ENCODE measurements around the gene CHTF18. TPM values are rescaled to one million over a fixed set of nuclear protein-coding genes. Genes with fewer than 3 reads are reported as not detected.
"Not testable (repeated sequence)": the region's sequence is repeated elsewhere in the genome, so short reads cannot be mapped to it uniquely, and the experiment has no call there.

The CHTF18 gene
- total RNA-seq, 1 donor from 2014 or later, result 56.8 TPM

GRCh38 chr16:772959-773358 lies 15.5 kb upstream of the CHTF18 start:
- Mint-ChIP-seq H3K4me1 (ENCODE audit: unreplicated experiment) (no peaks in the 10 kb centered on the region), H3K27me3 (ENCODE audit: unreplicated experiment) (peaks cover 7% of the 10 kb centered on the region), H3K36me3 (ENCODE audit: low read depth, unreplicated experiment) (no peaks in the 10 kb centered on the region), H3K27ac (ENCODE audit: unreplicated experiment) (no peak overlapping the region), H3K4me3 (ENCODE audit: unreplicated experiment) (no peak overlapping the region), H3K9me3 (ENCODE audit: unreplicated experiment) (no peaks in the 10 kb centered on the region)
- no peak for TF ChIP-seq CTCF (IDR thresholded peaks at IDR 0.05; ENCODE audit: unreplicated experiment)
- no peak for DNase-seq (ENCODE audit: low spot score)

- Mint-ChIP-seq H3K4me3 (ENCODE audit: unreplicated experiment) (no peak overlapping the region), H3K9me3 (ENCODE audit: unreplicated experiment) (no peaks in the 10 kb centered on the region), H3K27me3 (ENCODE audit: unreplicated experiment) (peaks cover 7% of the 10 kb centered on the region), H3K36me3 (ENCODE audit: low read depth, unreplicated experiment) (no peaks in the 10 kb centered on the region), H3K27ac (ENCODE audit: unreplicated experiment) (no peak overlapping the region), H3K4me1 (ENCODE audit: unreplicated experiment) (no peaks in the 10 kb centered on the region)
- DNase-seq (ENCODE audit: low spot score), result no peak
- TF ChIP-seq CTCF (IDR thresholded peaks at IDR 0.05; ENCODE audit: unreplicated experiment), result no peak
Observed at GRCh38 chr16:774086-775001, 14.1 kb upstream of the CHTF18 start.

- H3K4me3 Mint-ChIP-seq (ENCODE audit: unreplicated experiment), result no peak overlapping the region
- DNase-seq (ENCODE audit: low spot score), result no peak
- no peaks in the 10 kb centered on the region for H3K9me3 Mint-ChIP-seq (ENCODE audit: unreplicated experiment)
- peaks cover 7% of the 10 kb centered on the region for H3K27me3 Mint-ChIP-seq (ENCODE audit: unreplicated experiment)
- H3K36me3 Mint-ChIP-seq (ENCODE audit: low read depth, unreplicated experiment), result no peaks in the 10 kb centered on the region
- no peak for TF ChIP-seq CTCF (IDR thresholded peaks at IDR 0.05; ENCODE audit: unreplicated experiment)
- no peak overlapping the region for H3K27ac Mint-ChIP-seq (ENCODE audit: unreplicated experiment)
- no peaks in the 10 kb centered on the region for H3K4me1 Mint-ChIP-seq (ENCODE audit: unreplicated experiment)
Observed at GRCh38 chr16:775236-775796, 13.1 kb upstream of the CHTF18 start.

- H3K27me3 Mint-ChIP-seq (ENCODE audit: unreplicated experiment); H3K36me3 Mint-ChIP-seq (ENCODE audit: low read depth, unreplicated experiment); H3K9me3 Mint-ChIP-seq (ENCODE audit: unreplicated experiment); H3K4me1 Mint-ChIP-seq (ENCODE audit: unreplicated experiment); H3K27ac Mint-ChIP-seq (ENCODE audit: unreplicated experiment); H3K4me3 Mint-ChIP-seq (ENCODE audit: unreplicated experiment); DNase-seq (ENCODE audit: low spot score): not testable (repeated sequence)
Observed at GRCh38 chr16:776298-776697, 12.1 kb upstream of the CHTF18 start.

DNA sequence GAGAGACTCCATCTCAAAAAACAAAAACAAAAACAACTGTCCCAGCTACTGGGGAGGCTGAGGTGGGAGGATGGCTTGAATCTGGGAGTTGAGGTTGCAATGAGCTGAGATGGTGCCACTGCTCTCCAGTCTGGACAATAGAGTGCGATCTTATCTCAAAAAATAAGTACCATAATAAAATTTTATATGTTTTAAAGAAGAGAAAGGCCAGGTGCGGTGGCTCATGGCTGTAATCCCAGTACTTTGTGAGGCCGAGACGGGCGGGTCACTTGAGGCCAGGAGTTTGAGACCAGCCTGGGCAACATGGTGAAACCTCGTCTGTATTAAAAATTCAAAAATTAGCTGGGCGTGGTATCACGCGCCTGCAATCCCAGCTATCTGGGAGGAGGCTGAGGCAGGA lies 11.6 kb upstream of the CHTF18 start:
- Mint-ChIP-seq H3K4me1 (ENCODE audit: unreplicated experiment) (no peaks in the 10 kb centered on the region), H3K36me3 (ENCODE audit: low read depth, unreplicated experiment) (no peaks in the 10 kb centered on the region), H3K4me3 (ENCODE audit: unreplicated experiment) (no peak overlapping the region), H3K27ac (ENCODE audit: unreplicated experiment) (no peak overlapping the region), H3K9me3 (ENCODE audit: unreplicated experiment) (no peaks in the 10 kb centered on the region), H3K27me3 (ENCODE audit: unreplicated experiment) (peaks cover 8% of the 10 kb centered on the region)
- no peak for DNase-seq (ENCODE audit: low spot score)
- no peak for TF ChIP-seq CTCF (IDR thresholded peaks at IDR 0.05; ENCODE audit: unreplicated experiment)
